Stimulated activated naive B cell treated with anti-CD40 and anti-IgM and Interleukin-4, amounts not matched to agents 10 μg/mL and 1 μg/mL and 100 μg/mL, for 72 hours (primary cell): ENCODE results near the gene ABCG2.

Experiments
- ATAC-seq, 2 donors: fragments of 150-1000 bp; cut with Tn5 transposase; replicated peaks; 2 replicates each; pipeline ENCODE4 v1.10.0; 2021; ENCODE audit warnings: moderate library complexity in 1 of 2
- DNase-seq: peaks from one replicate; pipeline ENCODE4 v3.0.0; 2021
- H3K27ac Mint-ChIP-seq: one replicate; pipeline ENCODE4 v1.8.0; 2022; ENCODE audit warnings: mild to moderate bottlenecking, mixed read lengths
- H3K27me3 Mint-ChIP-seq, 2 donors: one replicate each; pipeline ENCODE4 v1.8.0; 2022; ENCODE audit warnings: mixed read lengths in 2 of 2
- H3K36me3 Mint-ChIP-seq, 2 donors: one replicate each; pipeline ENCODE4 v1.8.0; 2022; ENCODE audit warnings: mixed read lengths in 2 of 2, mild to moderate bottlenecking in 1 of 2
- H3K4me1 Mint-ChIP-seq, 2 donors: one replicate each; pipeline ENCODE4 v1.8.0; 2022; ENCODE audit warnings: mixed read lengths in 2 of 2, mild to moderate bottlenecking in 1 of 2
- H3K4me3 Mint-ChIP-seq, 2 donors: one replicate each; pipeline ENCODE4 v1.8.0; 2022; ENCODE audit warnings: mild to moderate bottlenecking in 2 of 2, mixed read lengths in 2 of 2, moderate library complexity in 1 of 2
- H3K9me3 Mint-ChIP-seq, 2 donors: one replicate each; pipeline ENCODE4 v1.8.0; 2022; ENCODE audit warnings: mixed read lengths in 2 of 2, mild to moderate bottlenecking in 1 of 2

ABCG2 gene

GRCh38 chr4:88054901-88055300 is 103.5 kb downstream of the ABCG2 start:
- Mint-ChIP-seq H3K9me3 (no peaks in the 10 kb centered on the region), H3K36me3 (peaks cover 17 to 27% of the 10 kb centered on the region in 2 donors), H3K27me3 (no peaks in the 10 kb centered on the region), H3K4me3 (no peak overlapping the region), H3K4me1 (no peaks in the 10 kb centered on the region), H3K27ac (no peak overlapping the region)
- no peak for DNase-seq
- ATAC-seq = peak; percentile 64 to 67

DNA sequence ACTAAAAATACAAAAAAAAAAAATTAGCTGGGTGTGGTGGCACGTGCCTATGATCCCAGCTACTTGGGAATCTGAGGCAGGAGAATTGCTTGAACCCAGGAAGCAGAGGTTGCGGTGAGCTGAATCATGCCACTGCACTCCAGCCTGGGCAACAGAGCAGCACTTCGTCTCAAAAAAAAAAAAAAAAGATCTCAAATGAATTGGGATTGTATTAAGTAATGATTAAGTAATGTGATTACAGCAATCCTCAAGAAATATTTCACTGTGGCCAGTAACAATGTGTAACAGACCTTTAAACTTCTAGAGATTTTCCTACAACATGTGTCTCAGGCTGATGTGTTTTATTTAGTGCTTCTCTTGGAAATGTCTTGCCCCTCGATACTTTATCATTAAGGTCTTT is 104.2 kb downstream of the ABCG2 start:
- no peaks in the 10 kb centered on the region for H3K9me3 Mint-ChIP-seq
- ATAC-seq (no peak), DNase-seq (no peak)
- H3K27me3 Mint-ChIP-seq = no peaks in the 10 kb centered on the region
- H3K4me1 Mint-ChIP-seq = no peaks in the 10 kb centered on the region
- peaks cover 17 to 21% of the 10 kb centered on the region in 2 donors for H3K36me3 Mint-ChIP-seq
- no peak overlapping the region for H3K4me3 Mint-ChIP-seq
- H3K27ac Mint-ChIP-seq = no peak overlapping the region

GRCh38 chr4:88045021-88045420 is 113.4 kb downstream of the ABCG2 start:
- DNase-seq = no peak

DNA sequence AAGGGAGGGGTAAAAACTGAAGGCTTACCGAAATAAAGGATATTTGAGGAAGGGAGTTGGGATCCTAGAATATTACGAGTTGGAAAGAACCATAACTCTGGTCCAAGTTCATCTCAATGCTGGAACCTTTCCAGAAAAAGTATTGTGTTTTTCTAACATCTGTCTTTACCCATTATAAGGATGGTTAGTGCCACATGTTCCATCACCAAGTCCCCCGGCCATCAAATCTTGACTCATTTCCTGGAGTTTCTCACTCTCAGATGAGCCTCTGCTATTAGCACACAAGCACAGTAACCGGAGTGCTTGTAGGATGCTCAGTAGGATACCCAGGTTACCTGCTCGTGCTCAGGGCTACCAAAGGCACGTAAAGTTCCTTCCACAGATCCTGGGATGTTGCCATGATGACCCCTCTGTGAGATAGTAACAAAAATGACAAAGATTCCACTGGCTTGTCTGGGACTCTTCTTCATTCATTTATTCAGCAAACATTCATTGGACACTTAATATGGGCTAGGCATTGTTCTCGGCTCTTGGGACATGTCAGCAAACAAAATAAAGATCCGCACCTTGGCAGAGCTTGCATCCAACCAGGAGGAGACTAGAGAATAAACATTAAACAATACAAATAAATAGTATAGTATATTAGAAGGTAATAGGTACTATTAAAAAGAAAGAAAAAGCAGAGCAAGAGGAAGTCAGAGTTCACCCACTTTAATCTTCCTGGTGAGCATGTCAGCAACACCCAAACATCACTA is 114.7 kb downstream of the ABCG2 start:
- no peaks in the 10 kb centered on the region for H3K4me1 Mint-ChIP-seq
- no peak overlapping the region for H3K4me3 Mint-ChIP-seq
- ATAC-seq (no peak), DNase-seq (no peak)
- H3K36me3 Mint-ChIP-seq = peaks cover 13 to 19% of the 10 kb centered on the region in 2 donors
- H3K27me3 Mint-ChIP-seq = no peaks in the 10 kb centered on the region
- no peaks in the 10 kb centered on the region for H3K9me3 Mint-ChIP-seq
- H3K27ac Mint-ChIP-seq = no peak overlapping the region

More at GRCh38 chr4:88045021-88045420, 113.4 kb downstream of the ABCG2 start:
- no peaks in the 10 kb centered on the region for H3K9me3 Mint-ChIP-seq
- no peak overlapping the region for H3K4me3 Mint-ChIP-seq
- H3K27me3 Mint-ChIP-seq = no peaks in the 10 kb centered on the region
- peaks cover 9 to 16% of the 10 kb centered on the region in 2 donors for H3K36me3 Mint-ChIP-seq
- H3K4me1 Mint-ChIP-seq = no peaks in the 10 kb centered on the region
- ATAC-seq = no peak
- no peak overlapping the region for H3K27ac Mint-ChIP-seq

DNA sequence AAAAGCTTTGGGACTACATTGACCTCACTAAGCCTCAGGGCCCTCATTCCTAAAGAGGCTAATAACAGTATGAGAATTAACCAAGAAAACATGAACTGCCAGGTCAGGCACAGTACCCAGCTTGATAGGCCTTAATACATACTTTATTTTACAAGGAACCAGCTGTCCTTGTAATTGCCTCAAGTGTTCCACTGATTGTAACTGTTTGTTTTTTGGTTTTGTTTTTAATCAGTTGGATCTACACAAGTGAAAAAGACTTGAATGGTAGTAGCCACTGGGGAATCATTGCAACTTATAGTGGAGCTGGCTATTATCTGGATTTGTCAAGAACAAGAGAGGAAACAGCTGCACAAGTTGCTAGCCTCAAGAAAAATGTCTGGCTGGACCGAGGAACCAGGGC is 115.4 kb downstream of the ABCG2 start:
- H3K9me3 Mint-ChIP-seq = no peaks in the 10 kb centered on the region

DNA sequence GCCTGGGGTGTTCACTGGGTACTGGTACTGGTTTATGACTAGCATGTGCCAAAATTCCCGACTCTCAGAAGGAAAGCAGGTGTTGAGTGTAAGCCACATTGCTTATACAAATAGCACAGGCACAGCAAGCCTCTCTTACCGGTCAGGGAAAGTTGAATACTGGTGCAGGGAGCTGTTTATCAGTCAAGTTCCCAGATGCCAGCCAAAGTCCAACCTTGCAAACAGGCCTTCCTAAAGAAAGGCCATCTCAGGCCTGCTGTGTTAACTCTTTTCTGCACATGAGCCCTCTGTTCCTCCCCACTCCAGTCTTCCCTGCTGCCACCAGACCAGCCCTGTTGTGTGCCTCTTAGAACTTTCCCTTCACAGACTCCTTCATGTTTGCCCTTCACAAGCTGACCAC is 116.8 kb downstream of the ABCG2 start:
- no peak for ATAC-seq

More for the DNA sequence above, 115.4 kb downstream of the ABCG2 start:
- ATAC-seq = no peak
- DNase-seq = no peak
- Mint-ChIP-seq H3K4me3 (no peak overlapping the region), H3K27me3 (no peaks in the 10 kb centered on the region), H3K4me1 (no peaks in the 10 kb centered on the region), H3K27ac (no peak overlapping the region), H3K36me3 (peaks cover 16 to 20% of the 10 kb centered on the region in 2 donors)

DNA sequence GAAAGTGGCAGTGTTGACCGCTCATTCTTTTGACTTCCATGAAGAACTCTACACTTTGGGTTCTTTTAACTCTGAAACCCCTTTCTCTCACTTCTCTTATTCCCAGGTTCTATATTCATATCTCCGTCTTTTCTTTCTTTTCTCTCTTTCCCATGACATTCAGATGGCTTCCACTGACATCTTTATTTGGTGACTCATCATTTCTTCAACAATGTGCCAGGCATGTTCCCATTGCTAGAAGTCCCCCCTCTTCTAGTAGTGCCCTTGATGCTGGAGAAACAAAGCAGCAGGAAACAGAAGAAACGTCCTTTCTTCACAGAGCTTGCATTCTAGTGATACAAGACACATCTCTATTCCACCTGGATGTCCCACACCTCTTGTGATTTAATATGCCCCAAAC is 117.7 kb downstream of the ABCG2 start:
- no peak for ATAC-seq
- H3K9me3 Mint-ChIP-seq = no peaks in the 10 kb centered on the region

More for the DNA sequence above, 116.8 kb downstream of the ABCG2 start:
- H3K27me3 Mint-ChIP-seq = no peaks in the 10 kb centered on the region
- no peak overlapping the region for H3K4me3 Mint-ChIP-seq
- peaks cover 12 to 21% of the 10 kb centered on the region in 2 donors for H3K36me3 Mint-ChIP-seq
- no peak overlapping the region for H3K27ac Mint-ChIP-seq
- H3K9me3 Mint-ChIP-seq = no peaks in the 10 kb centered on the region
- DNase-seq = no peak
- H3K4me1 Mint-ChIP-seq = no peaks in the 10 kb centered on the region

More for the DNA sequence above, 117.7 kb downstream of the ABCG2 start:
- Mint-ChIP-seq H3K27me3 (no peaks in the 10 kb centered on the region), H3K4me3 (no peak overlapping the region), H3K36me3 (peaks cover 7 to 20% of the 10 kb centered on the region in 2 donors), H3K4me1 (no peaks in the 10 kb centered on the region), H3K27ac (no peak overlapping the region)
- DNase-seq = no peak
